Transverse colon (tissue), 3 donors: Measurements from ENCODE around the gene GALNT17.

Source experiments
- CTCF ChIP-seq, 5 experiments: fragments of 200-600 bp in 3 of 5; fragments of 450-650 bp in 2 of 5; sonication (generic) in 3 of 5; IDR thresholded peaks; 1 replicate in 2 of 5; 2 replicates in 3 of 5; pipeline ENCODE4 v1.5.1; 2016 to 2017; ENCODE audit warnings: antibody characterized with exemption in 5 of 5, inconsistent platforms in 3 of 5, mild to moderate bottlenecking in 2 of 5, moderate library complexity in 1 of 5
- EP300 ChIP-seq: sonication (generic); formaldehyde crosslinking; IDR thresholded peaks from one replicate; pipeline ENCODE4 v1.6.1; 2017; ENCODE audit warnings: antibody characterized with exemption, low read depth

GRCh38 chr7:71239586-71240268 is 107.8 kb downstream of the GALNT17 start:
- no peak for TF ChIP-seq EP300
- no peak for TF ChIP-seq CTCF (IDR thresholded peaks at IDR 0.05)
